Inflammatory macrophage (primary cell): ENCODE measurements around the gene ADAMTS9.
"Not testable (repeated sequence)": the region's sequence is repeated elsewhere in the genome, so short reads cannot be mapped to it uniquely, and the experiment has no call there.

Source experiments
- DNase-seq, 2 donors: peaks; one replicate each; pipeline ENCODE4 v3.0.0-alpha.2; 2020 to 2022

ADAMTS9 gene

GRCh38 chr3:64568895-64569517, 118.8 kb downstream of the ADAMTS9 start:
- DNase-seq: no peak

GRCh38 chr3:64566859-64567258, 120.9 kb downstream of the ADAMTS9 start:
- DNase-seq: no peak

GRCh38 chr3:64563751-64564150, 124.0 kb downstream of the ADAMTS9 start:
- no peak for DNase-seq

GRCh38 chr3:64561868-64562267, 125.9 kb downstream of the ADAMTS9 start:
- DNase-seq: no peak

GRCh38 chr3:64561325-64561843, 126.4 kb downstream of the ADAMTS9 start:
- DNase-seq: no peak

- no peak for DNase-seq
Observed at GRCh38 chr3:64560791-64561190, 127.0 kb downstream of the ADAMTS9 start.

GRCh38 chr3:64559588-64559987, 128.2 kb downstream of the ADAMTS9 start:
- DNase-seq: no peak

GRCh38 chr3:64556046-64556445, 131.8 kb downstream of the ADAMTS9 start:
- DNase-seq: no peak

- no peak for DNase-seq
Observed at GRCh38 chr3:64555351-64555750, 132.4 kb downstream of the ADAMTS9 start.

- no peak for DNase-seq
Observed at GRCh38 chr3:64554096-64554920, 133.5 kb downstream of the ADAMTS9 start.

GRCh38 chr3:64552966-64553365, 134.8 kb downstream of the ADAMTS9 start:
- no peak for DNase-seq

GRCh38 chr3:64552160-64552559, 135.6 kb downstream of the ADAMTS9 start:
- DNase-seq: no peak

GRCh38 chr3:64551697-64552096, 136.1 kb downstream of the ADAMTS9 start:
- no peak for DNase-seq

GRCh38 chr3:64550745-64551144, 137.1 kb downstream of the ADAMTS9 start:
- DNase-seq: no peak

GRCh38 chr3:64549869-64550268, 137.9 kb downstream of the ADAMTS9 start:
- DNase-seq: no peak

GRCh38 chr3:64548200-64548889, 139.5 kb downstream of the ADAMTS9 start:
- no peak for DNase-seq

- no peak for DNase-seq
Observed at GRCh38 chr3:64546856-64547255, 140.9 kb downstream of the ADAMTS9 start.

- not testable (repeated sequence) for DNase-seq
Observed at GRCh38 chr3:64545239-64545638, 142.6 kb downstream of the ADAMTS9 start.

GRCh38 chr3:64541803-64542202, 146.0 kb downstream of the ADAMTS9 start:
- DNase-seq: no peak

GRCh38 chr3:64539451-64540196, 148.2 kb downstream of the ADAMTS9 start:
- DNase-seq: no peak

- no peak for DNase-seq
Observed at GRCh38 chr3:64536166-64536565, 151.6 kb downstream of the ADAMTS9 start.

GRCh38 chr3:64533617-64534317, 154.0 kb downstream of the ADAMTS9 start:
- peak; percentile 4 to 8 for DNase-seq
